GM12872 (cell line): ENCODE results near the gene SDK1.

Source experiments
- TF ChIP-seq, protein P1 (sequence below): IDR thresholded peaks from 3 replicates; pipeline ENCODE4 v1.5.1; 2011; ENCODE audit warnings: low read depth, mild to moderate bottlenecking, low read length, moderate library complexity; ENCODE audit not compliant: insufficient read depth

Gene SDK1

DNA sequence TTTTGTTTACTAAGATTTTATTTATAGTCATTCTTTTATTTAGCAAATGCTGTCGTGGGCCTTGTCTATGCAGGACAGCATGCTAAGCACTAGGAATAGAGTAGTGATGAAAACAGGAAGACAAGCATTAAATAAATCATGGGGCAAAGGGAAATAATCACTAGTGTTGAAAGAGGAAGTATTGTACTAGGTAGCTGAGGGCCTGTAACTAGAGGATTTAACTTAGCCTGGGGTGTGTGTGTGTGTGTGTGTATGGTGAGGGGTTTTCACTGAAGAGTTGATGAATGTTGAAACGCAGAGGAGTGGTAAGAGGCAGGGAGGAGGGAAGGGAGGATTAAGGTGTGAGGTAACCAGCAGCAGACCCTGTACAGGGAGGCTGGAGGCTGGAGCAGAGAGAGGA, 446.4 kb downstream of the SDK1 start:
- TF ChIP-seq, protein P1, sequence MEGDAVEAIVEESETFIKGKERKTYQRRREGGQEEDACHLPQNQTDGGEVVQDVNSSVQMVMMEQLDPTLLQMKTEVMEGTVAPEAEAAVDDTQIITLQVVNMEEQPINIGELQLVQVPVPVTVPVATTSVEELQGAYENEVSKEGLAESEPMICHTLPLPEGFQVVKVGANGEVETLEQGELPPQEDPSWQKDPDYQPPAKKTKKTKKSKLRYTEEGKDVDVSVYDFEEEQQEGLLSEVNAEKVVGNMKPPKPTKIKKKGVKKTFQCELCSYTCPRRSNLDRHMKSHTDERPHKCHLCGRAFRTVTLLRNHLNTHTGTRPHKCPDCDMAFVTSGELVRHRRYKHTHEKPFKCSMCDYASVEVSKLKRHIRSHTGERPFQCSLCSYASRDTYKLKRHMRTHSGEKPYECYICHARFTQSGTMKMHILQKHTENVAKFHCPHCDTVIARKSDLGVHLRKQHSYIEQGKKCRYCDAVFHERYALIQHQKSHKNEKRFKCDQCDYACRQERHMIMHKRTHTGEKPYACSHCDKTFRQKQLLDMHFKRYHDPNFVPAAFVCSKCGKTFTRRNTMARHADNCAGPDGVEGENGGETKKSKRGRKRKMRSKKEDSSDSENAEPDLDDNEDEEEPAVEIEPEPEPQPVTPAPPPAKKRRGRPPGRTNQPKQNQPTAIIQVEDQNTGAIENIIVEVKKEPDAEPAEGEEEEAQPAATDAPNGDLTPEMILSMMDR: no peak

DNA sequence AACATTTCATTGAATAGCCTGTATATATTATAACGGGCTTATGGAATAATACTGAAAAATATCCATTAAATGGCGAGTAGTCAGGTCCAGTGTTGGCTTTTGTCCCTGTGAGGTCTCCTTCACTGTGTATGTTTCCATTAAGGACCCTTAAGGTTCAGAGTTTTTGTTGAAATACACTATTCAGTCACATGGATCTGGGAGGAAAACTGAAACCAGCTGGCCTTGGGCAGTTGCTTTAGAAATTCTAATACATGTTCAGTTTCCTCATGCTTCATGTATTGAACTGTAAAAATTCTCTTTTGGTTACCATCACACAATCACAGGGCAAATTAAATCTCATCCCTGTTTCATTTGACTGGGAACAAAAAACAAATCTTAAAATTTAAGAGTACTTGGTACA, 447.3 kb downstream of the SDK1 start:
- TF ChIP-seq, protein P1: no peak

GRCh38 chr7:3753868-3754267, 452.8 kb downstream of the SDK1 start:
- TF ChIP-seq, protein P1: no peak

DNA sequence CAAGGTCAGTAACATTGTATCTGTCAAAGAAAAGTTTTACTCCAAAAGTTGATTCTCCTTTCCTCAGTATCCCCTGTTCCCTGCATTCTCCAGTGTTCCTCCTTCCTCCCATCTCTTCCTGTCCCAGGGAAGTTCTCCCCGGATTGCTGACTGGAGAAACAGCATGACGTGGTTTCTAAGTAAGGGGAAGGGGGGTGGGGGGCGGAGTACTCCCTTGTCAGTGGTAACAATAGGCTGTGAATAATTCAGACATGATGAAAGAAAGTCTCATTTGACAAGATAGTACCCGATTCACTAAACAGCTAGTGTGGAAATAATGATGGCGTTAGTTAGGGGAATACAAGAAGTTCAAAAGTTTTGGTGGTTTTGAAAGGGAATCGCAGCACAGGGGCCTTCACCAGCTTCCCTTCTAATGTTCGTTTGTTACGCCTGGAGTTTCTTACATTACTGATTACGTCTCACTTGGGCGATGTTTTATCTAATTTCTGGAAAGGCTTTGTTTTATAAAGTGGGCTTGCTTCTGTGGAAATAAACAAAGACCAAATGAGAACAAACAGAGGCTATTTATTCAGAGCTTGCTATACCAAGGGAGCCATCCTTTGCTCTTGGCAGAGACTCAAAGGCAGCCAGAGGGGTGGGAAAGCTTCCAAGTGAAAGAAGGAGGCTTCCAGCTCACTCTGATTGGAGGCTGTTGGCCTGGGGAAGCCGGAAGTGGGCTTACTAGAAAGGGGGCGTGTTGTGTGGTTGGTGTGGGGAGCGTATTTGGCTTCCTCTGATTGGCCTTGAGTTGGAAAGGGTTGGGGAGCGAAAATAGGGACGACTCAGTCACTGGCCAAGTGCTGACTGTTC, 453.7 kb downstream of the SDK1 start:
- TF ChIP-seq, protein P1: no peak

- TF ChIP-seq, protein P1: no peak
Observed at GRCh38 chr7:3757059-3757458, 456.0 kb downstream of the SDK1 start.

- TF ChIP-seq, protein P1: no peak
Observed at GRCh38 chr7:3760651-3761050, 459.6 kb downstream of the SDK1 start.

DNA sequence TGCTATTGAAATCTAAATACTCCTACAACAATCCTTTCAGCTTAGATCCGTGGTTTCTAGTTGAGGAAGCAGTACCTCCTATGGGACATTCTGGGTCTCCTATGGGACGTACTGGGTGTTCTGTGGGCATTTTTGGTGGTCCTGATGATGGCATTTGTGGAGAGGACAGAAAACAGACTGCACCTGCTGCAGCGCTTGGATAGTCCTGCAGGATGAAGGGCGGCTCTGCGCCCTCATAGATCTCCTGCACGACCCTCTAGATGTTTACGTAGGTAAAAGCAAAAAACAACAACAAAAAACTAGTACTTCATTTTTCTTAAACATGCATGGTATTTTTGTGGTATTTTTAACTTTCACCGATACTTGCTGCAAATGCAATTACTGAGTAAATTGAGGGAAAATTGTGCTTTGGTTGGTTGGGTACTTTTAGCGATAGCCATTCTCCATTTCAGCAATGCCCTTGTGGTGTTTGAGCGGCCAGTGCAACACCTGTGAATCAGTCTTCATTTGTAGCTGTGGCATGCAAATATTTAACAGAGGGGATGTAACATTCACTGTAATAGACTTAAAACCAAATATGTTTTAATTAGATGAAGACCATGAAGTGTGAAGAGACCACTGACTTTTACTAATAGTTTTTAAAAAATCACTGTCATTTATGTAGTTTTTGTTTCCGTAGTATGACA, 461.2 kb downstream of the SDK1 start:
- TF ChIP-seq, protein P1: no peak
